Astrocyte of the spinal cord (primary cell): ENCODE results near the gene IFI27L2.

Experiments used
- DNase-seq: peaks from one replicate; pipeline ENCODE4 v3.0.0; 2011; ENCODE audit warnings: low read depth, low spot score
- H3K4me3 ChIP-seq: 2 replicates; pipeline ENCODE4 v1.5.1; 2011; ENCODE audit warnings: low read depth, mild to moderate bottlenecking, low read length, moderate library complexity
- CTCF ChIP-seq: IDR thresholded peaks from 2 replicates; pipeline ENCODE4 v1.5.1; 2012; ENCODE audit warnings: low read depth, mild to moderate bottlenecking, low read length, inconsistent platforms
- in situ Hi-C: cut with HindIII; loops from 2 replicates; pipeline ENCODE4 v1.10.0; 2017; ENCODE audit warnings: low sequenced_read_pairs

IFI27L2 gene

GRCh38 chr14:94112513-94113063, 16.8 kb downstream of the IFI27L2 start:
- H3K4me3 ChIP-seq: no peak overlapping the region
- in situ Hi-C loops: no loop called here
- no peak for TF ChIP-seq CTCF
- DNase-seq: no peak

- no peak for DNase-seq
- in situ Hi-C loops: no loop called here
- no peak for TF ChIP-seq CTCF
- no peak overlapping the region for H3K4me3 ChIP-seq
Observed at GRCh38 chr14:94111276-94112095, 17.9 kb downstream of the IFI27L2 start.

- no peak within 1 kb of the TSS for H3K4me3 ChIP-seq
- peak; percentile 17 for DNase-seq
- TF ChIP-seq CTCF: no peak
- in situ Hi-C loops: no loop called here
Observed at GRCh38 chr14:94110552-94111181, 18.7 kb downstream of the IFI27L2 start, which contains the start of gene IFI27. IFI27 (plus strand) TSS chr14:94110736.

- DNase-seq: no peak
- TF ChIP-seq CTCF: no peak
- in situ Hi-C loops: no loop called here
- H3K4me3 ChIP-seq: no peak overlapping the region
Observed at GRCh38 chr14:94109915-94110250, 19.5 kb downstream of the IFI27L2 start.

GRCh38 chr14:94104731-94105130, 24.7 kb downstream of the IFI27L2 start:
- H3K4me3 ChIP-seq: no peak overlapping the region
- in situ Hi-C loops: no loop called here
- TF ChIP-seq CTCF: no peak
- DNase-seq: no peak

GRCh38 chr14:94103554-94104150, 25.8 kb downstream of the IFI27L2 start:
- TF ChIP-seq CTCF: no peak
- H3K4me3 ChIP-seq: no peak overlapping the region
- DNase-seq: peak; percentile 21
- in situ Hi-C loops: no loop called here
